Cardiac fibroblast (primary cell): Measurements from ENCODE around the gene ZDHHC21.
A peak's percentile ranks its signal among the peaks of the same experiment; 100 is the strongest.

Source experiments
- DNase-seq, 2 donors: peaks; one replicate each; pipeline versions ENCODE4 v3.0.0 to v3.0.0-alpha.2; 2010; ENCODE audit warnings: low read depth in 2 of 2
- H3K4me3 ChIP-seq, 2 donors: replicated peaks in 1 of 2; 1 replicate in 1 of 2; 2 replicates in 1 of 2; pipeline ENCODE4 v1.5.1; 2011; ENCODE audit warnings: low read depth in 2 of 2, low read length in 2 of 2, mild to moderate bottlenecking in 2 of 2, moderate library complexity in 1 of 2
- TF ChIP-seq, protein P1 (sequence below): IDR thresholded peaks from one replicate; pipeline ENCODE4 v1.5.1; 2011; ENCODE audit warnings: low read depth, mild to moderate bottlenecking, low read length, inconsistent platforms

Gene ZDHHC21

DNA sequence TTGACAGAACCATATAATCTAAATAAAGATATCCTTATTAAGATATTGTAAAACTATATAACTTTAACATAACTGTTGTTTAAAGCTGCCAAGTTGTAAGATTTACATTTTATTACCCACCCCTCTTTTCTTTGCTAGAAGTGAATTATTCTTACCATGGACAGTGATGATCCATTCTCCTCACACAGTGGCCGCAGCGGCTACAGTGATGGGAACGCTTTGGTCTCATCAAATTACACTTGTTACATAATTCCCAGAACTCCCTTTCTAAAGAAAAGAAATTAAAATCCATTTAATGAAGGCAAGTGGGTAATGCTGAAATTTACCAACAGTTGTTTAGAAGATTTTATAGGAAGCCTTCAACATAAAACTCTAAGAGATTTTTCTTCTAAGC, 31.2 kb downstream of the ZDHHC21 start:
- TF ChIP-seq, protein P1, sequence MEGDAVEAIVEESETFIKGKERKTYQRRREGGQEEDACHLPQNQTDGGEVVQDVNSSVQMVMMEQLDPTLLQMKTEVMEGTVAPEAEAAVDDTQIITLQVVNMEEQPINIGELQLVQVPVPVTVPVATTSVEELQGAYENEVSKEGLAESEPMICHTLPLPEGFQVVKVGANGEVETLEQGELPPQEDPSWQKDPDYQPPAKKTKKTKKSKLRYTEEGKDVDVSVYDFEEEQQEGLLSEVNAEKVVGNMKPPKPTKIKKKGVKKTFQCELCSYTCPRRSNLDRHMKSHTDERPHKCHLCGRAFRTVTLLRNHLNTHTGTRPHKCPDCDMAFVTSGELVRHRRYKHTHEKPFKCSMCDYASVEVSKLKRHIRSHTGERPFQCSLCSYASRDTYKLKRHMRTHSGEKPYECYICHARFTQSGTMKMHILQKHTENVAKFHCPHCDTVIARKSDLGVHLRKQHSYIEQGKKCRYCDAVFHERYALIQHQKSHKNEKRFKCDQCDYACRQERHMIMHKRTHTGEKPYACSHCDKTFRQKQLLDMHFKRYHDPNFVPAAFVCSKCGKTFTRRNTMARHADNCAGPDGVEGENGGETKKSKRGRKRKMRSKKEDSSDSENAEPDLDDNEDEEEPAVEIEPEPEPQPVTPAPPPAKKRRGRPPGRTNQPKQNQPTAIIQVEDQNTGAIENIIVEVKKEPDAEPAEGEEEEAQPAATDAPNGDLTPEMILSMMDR, result no peak
- no peak overlapping the region for H3K4me3 ChIP-seq
- no peak for DNase-seq

DNA sequence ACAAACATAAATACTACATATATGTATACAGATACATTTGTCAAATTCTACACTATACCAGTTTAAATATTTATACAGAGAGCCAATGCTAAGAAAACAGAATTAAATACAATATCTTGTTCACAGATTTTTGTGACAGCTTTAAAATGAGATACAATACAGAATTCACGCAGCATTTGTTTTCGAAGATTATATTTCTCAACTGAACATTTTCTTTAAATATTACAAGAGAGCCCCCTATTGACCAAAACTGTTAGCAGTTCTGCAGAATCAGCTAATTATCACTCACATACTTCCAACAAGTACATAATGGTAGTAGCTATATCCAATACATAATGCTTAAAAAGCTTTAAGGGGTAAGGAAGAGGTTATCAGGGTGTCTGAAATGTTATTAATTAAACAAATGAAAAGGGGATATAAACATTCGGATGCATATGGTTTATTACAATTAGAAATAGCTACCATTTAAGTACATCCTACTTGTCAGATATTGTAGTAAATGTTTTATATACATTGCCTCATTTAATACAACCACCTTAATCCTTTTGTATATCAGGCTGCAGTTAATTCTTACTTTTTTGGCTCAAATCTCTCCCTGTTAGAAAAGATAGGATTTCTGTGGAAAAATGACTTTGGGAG, 31.7 kb downstream of the ZDHHC21 start:
- peak; percentile 55 to 63 for DNase-seq
- TF ChIP-seq, protein P1, result peak; percentile 53
- H3K4me3 ChIP-seq, result no peak overlapping the region

DNA sequence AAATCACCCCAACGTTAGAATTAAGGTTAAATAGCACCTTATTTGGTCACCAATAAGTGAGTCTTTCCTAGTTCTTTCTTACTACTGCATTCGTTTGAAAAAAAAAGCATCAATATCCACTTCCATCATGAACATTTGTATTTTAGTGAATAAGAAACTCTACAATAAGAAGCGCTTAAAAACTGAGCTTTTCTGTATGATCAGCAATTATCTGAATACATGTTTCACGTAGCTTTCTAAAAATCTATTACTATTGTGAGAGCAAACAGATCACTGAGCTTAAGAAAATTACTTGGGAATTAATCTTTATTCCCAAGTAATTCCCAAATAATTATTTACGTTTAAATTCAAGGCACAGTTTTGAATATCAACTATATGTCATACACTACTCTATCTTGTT, 32.5 kb downstream of the ZDHHC21 start:
- no peak for DNase-seq
- H3K4me3 ChIP-seq, result no peak overlapping the region
- TF ChIP-seq, protein P1, result no peak

DNA sequence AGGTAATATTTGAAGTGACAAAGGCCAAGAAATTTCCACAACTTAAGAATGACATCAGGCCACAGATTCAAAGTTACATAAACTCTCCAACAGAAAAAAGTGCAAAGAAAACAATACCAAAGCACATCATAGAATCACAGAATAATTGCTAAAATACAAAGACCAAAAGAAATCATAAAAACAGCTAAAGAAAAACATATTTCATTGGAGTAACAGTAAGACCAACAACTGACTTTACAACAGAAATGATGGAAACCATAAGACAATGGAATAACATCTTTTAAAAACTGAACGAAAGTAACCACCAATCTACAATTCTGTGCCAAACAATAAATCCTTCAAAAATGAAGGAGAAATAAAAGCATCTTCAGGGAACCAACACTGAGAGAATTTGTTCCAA, 38.3 kb downstream of the ZDHHC21 start:
- TF ChIP-seq, protein P1, result no peak
- DNase-seq, result peak; percentile 8 to 10
- H3K4me3 ChIP-seq, result no peak overlapping the region

DNA sequence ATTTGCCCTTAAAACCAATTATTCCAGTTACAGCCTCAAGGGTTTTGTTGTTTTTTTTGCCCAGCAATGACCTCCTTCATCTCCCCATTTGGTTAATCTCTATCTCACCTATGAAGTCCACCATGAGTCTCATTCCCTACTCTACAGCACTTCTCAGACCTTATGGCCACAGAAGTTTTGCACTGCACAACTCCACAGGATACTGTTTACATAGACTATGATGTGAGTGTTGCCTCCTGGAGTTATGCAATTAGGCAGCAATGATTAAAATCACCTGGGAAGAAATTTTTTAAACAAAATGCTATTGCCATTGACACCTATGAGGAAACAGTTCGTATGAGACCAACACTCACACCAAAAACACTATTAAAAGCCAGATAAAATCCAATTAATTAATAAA, 39.7 kb downstream of the ZDHHC21 start:
- no peak for DNase-seq
- TF ChIP-seq, protein P1, result no peak
- no peak overlapping the region for H3K4me3 ChIP-seq

DNA sequence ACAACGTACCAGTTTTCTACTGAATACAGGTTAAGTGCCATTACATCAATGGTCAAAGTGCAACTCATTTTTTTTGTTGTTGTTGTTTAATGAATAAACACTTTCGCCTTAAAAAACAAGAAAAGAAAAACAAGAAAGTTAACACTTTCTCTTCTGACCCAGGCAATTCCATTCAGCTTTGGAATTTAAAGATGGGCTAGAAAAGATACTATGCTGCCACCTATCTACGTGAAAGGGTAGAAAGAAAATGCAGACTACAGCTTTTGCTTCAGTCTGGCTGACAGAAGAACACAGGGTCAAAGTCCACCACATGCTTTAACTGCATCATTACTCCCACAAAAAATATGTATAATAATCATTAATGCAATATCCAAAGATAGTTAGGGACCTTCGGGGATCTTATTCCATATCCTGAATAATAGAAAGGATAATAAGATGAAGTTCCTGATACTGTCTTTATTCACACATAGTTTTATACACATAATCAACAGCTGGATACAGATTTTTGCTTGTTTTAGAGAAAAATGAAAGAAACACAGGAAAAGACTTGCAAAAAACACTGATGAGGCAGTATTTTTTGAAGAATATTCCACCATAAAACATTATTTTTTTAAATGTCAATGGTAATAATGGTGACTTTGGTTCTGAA, 40.4 kb downstream of the ZDHHC21 start:
- H3K4me3 ChIP-seq, result no peak overlapping the region
- TF ChIP-seq, protein P1, result peak; percentile 45
- peak; percentile 22 to 48 for DNase-seq
